ENCODE measurements around the gene SKAP2. TPM values are rescaled to one million over a fixed set of nuclear protein-coding genes. Genes with fewer than 3 reads are reported as not detected.

The SKAP2 gene
- total RNA-seq, 4 donors from 2014 or later, result 19.3 to 25.2 (median 21.4) TPM

DNA sequence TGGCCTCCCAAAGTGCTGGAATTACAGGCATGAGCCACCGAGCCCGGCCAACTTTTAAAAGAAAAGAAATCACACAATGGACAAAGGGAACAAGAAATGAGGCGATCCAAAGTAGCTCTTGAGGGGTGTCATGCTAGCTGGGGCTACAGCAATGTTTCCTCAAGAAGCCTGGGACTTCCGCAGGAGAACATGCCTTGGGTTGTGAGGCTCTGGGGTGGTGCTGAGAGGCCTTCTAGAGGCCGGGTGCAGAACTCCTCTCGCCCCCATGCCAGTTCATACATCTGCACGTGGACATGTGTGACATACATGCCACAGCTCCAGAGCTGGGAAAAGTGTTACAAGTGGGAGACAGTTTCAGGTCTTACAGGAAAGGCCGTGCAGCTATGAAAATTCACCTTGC is 238.2 kb downstream of the SKAP2 start:
- intact Hi-C loops (cut with DNase I), result no loop called here
- Histone ChIP-seq H3K27me3 (no peaks in the 10 kb centered on the region), H3K9me3 (no peaks in the 10 kb centered on the region), H3K4me1 (no peaks in the 10 kb centered on the region), H3K4me3 (no peak overlapping the region), H3K36me3 (no peaks in the 10 kb centered on the region), H3K27ac (no peak overlapping the region)
- TF ChIP-seq CTCF (IDR thresholded peaks at IDR 0.05) (no peak), POLR2A (IDR thresholded peaks at IDR 0.05) (no peak)
- 84 to 88% methylated on average over 5 to 8 of the region's 8 CpGs for WGBS, 2 donors
- no peak for DNase-seq

DNA sequence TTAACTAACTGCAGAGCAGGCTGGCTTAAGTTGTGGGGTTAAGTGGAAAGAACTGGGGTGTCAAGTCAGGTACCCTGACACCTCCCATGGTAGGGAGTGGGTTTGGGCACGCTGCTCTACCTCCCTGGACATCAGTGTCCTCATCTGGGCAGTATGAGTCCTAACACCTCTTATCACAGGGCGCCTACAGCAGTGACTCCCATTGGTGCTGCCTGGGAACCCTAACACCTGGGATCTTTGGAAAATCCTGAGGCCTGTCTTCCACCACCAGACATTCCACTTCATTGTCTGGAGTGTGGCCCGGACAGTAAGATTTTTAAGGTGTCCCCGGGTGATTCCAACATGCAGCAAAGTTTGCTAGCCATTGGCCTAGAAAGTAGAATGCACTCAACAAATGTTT is 239.1 kb downstream of the SKAP2 start:
- TF ChIP-seq POLR2A (IDR thresholded peaks at IDR 0.05), result no peak
- Histone ChIP-seq H3K27ac (no peak overlapping the region), H3K4me1 (no peaks in the 10 kb centered on the region), H3K36me3 (no peaks in the 10 kb centered on the region), H3K27me3 (no peaks in the 10 kb centered on the region), H3K4me3 (no peak overlapping the region), H3K9me3 (no peaks in the 10 kb centered on the region)
- no peak for DNase-seq
- intact Hi-C loops (cut with DNase I), result no loop called here
- WGBS, 2 donors, result 89 to 94% methylated on average over 3 of the region's 4 CpGs

DNA sequence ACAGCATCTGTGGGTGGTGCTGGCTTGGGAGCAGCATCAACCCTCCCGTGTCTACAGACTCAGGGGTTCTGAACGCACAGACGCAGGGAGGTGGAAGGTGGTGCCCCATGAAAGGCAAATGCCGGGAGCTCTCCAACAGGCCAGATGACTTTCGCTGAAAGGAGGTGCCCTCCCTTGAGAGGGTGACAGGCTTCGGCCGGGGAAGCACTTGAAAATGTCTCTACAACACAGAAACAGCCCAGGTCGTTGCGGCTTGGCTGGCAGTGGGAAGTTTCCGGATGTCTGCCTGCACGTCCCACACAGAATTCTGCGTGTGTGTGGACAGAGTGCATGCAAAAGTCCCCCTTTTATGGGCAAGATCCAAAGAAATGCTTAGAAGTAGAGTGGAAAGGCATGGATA is 239.6 kb downstream of the SKAP2 start:
- H3K4me1 ChIP-seq, result no peaks in the 10 kb centered on the region
- no peak for DNase-seq
- 46 to 85% methylated on average over 9 to 12 of the region's 12 CpGs for WGBS, 2 donors
- H3K36me3 ChIP-seq, result no peaks in the 10 kb centered on the region
- H3K9me3 ChIP-seq, result no peaks in the 10 kb centered on the region
- intact Hi-C loops (cut with DNase I), result no loop called here
- H3K27me3 ChIP-seq, result no peaks in the 10 kb centered on the region
- no peak overlapping the region for H3K27ac ChIP-seq
- no peak overlapping the region for H3K4me3 ChIP-seq
- TF ChIP-seq POLR2A (IDR thresholded peaks at IDR 0.05) (no peak), CTCF (IDR thresholded peaks at IDR 0.05) (no peak)

- no peak for DNase-seq
- WGBS, 2 donors, result 84 to 85% methylated on average over 3 to 5 of the region's 5 CpGs
- intact Hi-C loops (cut with DNase I), result no loop called here
Observed at GRCh38 chr7:26624431-26624830, 240.0 kb downstream of the SKAP2 start.

DNA sequence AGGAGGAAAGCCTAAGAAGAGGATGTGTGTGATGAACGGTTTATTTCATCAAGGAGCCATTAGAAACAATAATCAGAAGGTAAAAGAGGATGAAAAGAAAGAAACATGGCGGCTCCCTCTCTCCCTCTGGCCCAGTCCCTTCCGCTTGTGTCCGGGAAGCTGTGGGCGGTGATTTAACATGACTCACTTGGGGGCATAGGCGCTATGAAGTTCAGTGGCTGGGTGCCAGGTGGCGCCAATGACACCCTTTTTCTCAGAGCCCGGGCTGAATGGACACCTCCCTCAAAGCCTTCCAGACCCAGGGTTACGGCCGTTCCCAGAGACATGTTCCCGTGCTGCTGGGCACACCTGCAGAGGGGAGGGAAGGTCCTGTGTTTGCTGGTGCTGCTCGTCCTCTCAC is 244.0 kb downstream of the SKAP2 start:
- TF ChIP-seq POLR2A (IDR thresholded peaks at IDR 0.05) (no peak), CTCF (IDR thresholded peaks at IDR 0.05) (no peak)
- Histone ChIP-seq H3K27ac (no peak overlapping the region), H3K36me3 (no peaks in the 10 kb centered on the region), H3K27me3 (no peaks in the 10 kb centered on the region), H3K9me3 (peaks cover 0 to 5% (median 0%) of the 10 kb centered on the region in 3 donors), H3K4me3 (no peak overlapping the region), H3K4me1 (peaks cover 0 to 4% (median 0%) of the 10 kb centered on the region in 3 donors)
- intact Hi-C loops (cut with DNase I), result no loop called here
- no peak for DNase-seq
- WGBS, 2 donors, result 83 to 84% methylated on average over 12 of the region's 12 CpGs

More at GRCh38 chr7:26624431-26624830, 240.0 kb downstream of the SKAP2 start:
- TF ChIP-seq CTCF (IDR thresholded peaks at IDR 0.05), result no peak
- no peak overlapping the region for H3K27ac ChIP-seq
- H3K9me3 ChIP-seq, result no peaks in the 10 kb centered on the region
- no peaks in the 10 kb centered on the region for H3K27me3 ChIP-seq
- H3K4me3 ChIP-seq, result no peak overlapping the region
- H3K36me3 ChIP-seq, result no peaks in the 10 kb centered on the region
- no peaks in the 10 kb centered on the region for H3K4me1 ChIP-seq

DNA sequence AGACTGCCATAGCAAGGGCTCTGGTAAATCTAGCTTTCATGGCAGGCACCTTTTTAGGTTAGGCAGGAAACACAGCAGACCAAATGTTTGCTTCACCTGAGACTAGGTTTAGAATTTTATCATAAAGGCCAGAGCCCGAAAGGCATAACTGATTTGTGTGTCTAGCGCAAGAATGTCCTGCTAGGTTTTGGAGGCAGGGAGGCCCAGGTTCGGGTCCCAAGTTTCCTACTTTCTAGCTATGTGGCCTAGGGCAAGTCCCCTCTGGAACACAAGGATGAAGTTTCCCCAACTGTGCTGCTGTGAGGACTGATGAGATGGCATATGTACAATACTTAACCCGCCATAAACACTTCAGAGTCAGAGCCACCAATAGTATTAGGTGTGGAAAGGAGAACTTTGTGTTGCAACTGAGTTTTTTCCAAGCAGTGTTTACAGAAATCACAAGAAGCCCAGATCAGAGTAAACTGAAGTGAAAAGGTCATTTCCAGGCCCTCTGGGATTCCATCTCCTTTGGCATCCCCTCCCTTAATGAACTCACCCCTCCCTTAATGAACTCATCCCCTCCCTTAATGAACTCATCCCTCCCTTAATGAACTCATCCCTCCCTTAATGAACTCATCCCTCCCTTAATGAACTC is 244.9 kb downstream of the SKAP2 start:
- H3K27ac ChIP-seq, result no peak overlapping the region
- H3K4me1 ChIP-seq, result peaks cover 0 to 4% (median 0%) of the 10 kb centered on the region in 3 donors
- peaks cover 0 to 2% (median 0%) of the 10 kb centered on the region in 4 donors for H3K27me3 ChIP-seq
- H3K36me3 ChIP-seq, result no peaks in the 10 kb centered on the region
- 81 to 94% methylated on average over 1 to 4 of the region's 4 CpGs for WGBS, 2 donors
- no peak for DNase-seq
- intact Hi-C loops (cut with DNase I), result no loop called here
- H3K4me3 ChIP-seq, result no peak overlapping the region
- TF ChIP-seq CTCF (IDR thresholded peaks at IDR 0.05), result no peak
- no peak for TF ChIP-seq POLR2A (IDR thresholded peaks at IDR 0.05)
- H3K9me3 ChIP-seq, result peaks cover 0 to 5% (median 0%) of the 10 kb centered on the region in 3 donors
